ENCODE results near the gene FAH.

The FAH gene

DNA sequence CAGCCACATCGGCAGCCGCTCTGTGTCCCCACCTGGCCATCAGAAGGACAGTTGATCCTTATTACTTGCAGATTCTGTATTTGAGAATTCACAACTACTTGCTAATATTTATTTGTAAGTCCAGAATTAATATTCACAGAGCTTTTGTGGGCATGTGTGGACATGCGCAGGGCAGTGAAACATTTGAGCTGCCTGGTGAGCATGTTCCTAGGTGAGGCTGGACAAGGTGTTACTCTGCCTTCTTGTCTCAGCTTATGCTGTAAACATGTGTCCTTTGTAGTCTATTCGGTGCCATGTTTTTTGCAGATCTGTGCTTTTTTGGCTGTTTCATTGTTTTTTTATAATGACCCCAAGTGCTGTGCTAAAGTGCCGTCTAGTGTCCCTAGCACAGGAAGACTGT, 15.6 kb downstream of the FAH start:
- Histone ChIP-seq H3K27me3 (replicated peaks; ENCODE audit: control insufficient read depth, insufficient read depth, low read length, poor library complexity, severe bottlenecking) (no peaks in the 10 kb centered on the region), H3K9me3 (ENCODE audit: control insufficient read depth, low read length) (no peaks in the 10 kb centered on the region), H3K36me3 (ENCODE audit: control insufficient read depth, insufficient read depth, low read length) (no peaks in the 10 kb centered on the region), H3K4me1 (ENCODE audit: control insufficient read depth, insufficient read depth, low read length, poor library complexity, severe bottlenecking) (no peaks in the 10 kb centered on the region), H3K4me3 (ENCODE audit: insufficient read depth, low read depth, low read length, poor library complexity, severe bottlenecking) (no peak overlapping the region), H3K27ac (ENCODE audit: insufficient read depth, low read length, poor library complexity, severe bottlenecking) (no peak overlapping the region)
- no peak for DNase-seq

DNA sequence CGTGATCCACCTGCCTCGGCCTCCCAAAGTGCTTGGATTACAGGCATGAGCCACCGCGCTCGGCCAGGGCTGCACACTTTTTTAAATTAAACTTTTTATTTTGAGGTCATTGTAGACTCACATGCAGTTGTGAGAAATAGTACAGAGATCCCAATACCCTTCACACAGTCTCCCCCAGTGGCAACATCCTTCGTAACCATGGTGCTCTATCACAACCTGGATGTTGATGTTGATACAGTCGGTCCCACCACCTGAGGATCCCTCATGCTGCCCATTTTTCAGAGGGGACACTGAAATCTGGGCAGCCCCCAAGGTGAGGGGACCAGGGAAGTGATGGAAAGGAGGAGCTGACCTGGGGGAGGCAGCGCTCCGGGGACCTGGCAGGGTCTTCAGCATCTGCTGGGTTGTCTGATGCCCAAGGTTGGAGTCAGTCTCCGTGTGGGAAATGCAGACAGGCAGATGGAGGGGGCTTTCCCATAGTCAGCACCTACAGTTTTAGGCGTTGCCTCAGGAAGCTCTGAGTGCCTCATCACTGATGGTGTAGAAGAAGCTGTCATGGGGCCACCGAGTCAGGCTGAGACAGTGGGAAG, 17.1 kb downstream of the FAH start:
- Histone ChIP-seq H3K9me3 (ENCODE audit: control insufficient read depth, low read length) (no peaks in the 10 kb centered on the region), H3K27ac (ENCODE audit: insufficient read depth, low read length, poor library complexity, severe bottlenecking) (no peak overlapping the region), H3K36me3 (ENCODE audit: control insufficient read depth, insufficient read depth, low read length) (no peaks in the 10 kb centered on the region), H3K4me1 (ENCODE audit: control insufficient read depth, insufficient read depth, low read length, poor library complexity, severe bottlenecking) (no peaks in the 10 kb centered on the region), H3K4me3 (ENCODE audit: insufficient read depth, low read depth, low read length, poor library complexity, severe bottlenecking) (no peak overlapping the region), H3K27me3 (replicated peaks; ENCODE audit: control insufficient read depth, insufficient read depth, low read length, poor library complexity, severe bottlenecking) (no peaks in the 10 kb centered on the region)
- no peak for DNase-seq

DNA sequence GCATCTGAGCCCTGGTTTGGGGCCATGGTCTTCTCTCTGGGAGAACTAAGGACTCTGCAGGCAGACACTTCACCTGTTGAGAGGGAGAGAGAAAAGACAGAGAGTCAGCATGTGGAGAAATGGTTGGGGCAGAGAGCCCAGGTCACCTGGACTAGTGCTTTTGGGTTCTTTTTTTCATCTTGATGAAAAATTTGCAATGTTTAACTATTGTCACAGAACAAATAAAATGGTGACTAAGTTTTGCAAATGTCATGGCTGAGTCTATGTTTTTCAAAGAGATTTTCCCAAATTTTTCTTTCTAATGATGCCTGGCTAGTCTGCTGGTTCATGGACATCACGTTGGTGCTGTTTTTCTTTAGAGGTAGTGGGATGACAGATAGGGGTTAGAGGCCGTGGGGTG, 17.8 kb downstream of the FAH start:
- no peaks in the 10 kb centered on the region for H3K36me3 ChIP-seq (ENCODE audit: control insufficient read depth, insufficient read depth, low read length)
- no peak for DNase-seq

DNA sequence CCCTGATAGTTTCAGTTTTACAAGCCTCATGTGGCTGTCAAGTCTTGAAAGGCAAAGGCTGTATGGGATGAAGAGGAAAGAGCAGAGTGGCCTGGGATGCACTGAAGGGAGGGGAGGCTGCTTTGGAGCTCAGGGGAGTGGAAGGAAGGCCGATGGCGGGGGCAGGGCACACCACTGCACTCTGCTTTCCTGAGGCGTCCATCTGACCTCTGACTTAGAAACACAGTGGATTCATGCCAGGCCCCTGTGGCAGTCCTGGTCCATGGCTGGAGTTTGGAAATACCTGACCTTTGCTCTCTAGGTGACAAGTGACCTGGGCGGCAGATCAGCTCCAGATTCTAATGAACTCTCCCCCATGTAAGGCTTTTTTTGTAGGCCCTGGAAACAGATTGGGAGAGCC, 19.0 kb downstream of the FAH start:
- H3K27me3 ChIP-seq (replicated peaks; ENCODE audit: control insufficient read depth, insufficient read depth, low read length, poor library complexity, severe bottlenecking): no peaks in the 10 kb centered on the region
- H3K9me3 ChIP-seq (ENCODE audit: control insufficient read depth, low read length): no peaks in the 10 kb centered on the region
- no peak overlapping the region for H3K27ac ChIP-seq (ENCODE audit: insufficient read depth, low read length, poor library complexity, severe bottlenecking)
- H3K4me1 ChIP-seq (ENCODE audit: control insufficient read depth, insufficient read depth, low read length, poor library complexity, severe bottlenecking): no peaks in the 10 kb centered on the region
- no peak overlapping the region for H3K4me3 ChIP-seq (ENCODE audit: insufficient read depth, low read depth, low read length, poor library complexity, severe bottlenecking)
- no peak for DNase-seq
- no peaks in the 10 kb centered on the region for H3K36me3 ChIP-seq (ENCODE audit: control insufficient read depth, insufficient read depth, low read length)

More for the DNA sequence above, 17.8 kb downstream of the FAH start:
- Histone ChIP-seq H3K27me3 (replicated peaks; ENCODE audit: control insufficient read depth, insufficient read depth, low read length, poor library complexity, severe bottlenecking) (no peaks in the 10 kb centered on the region), H3K4me1 (ENCODE audit: control insufficient read depth, insufficient read depth, low read length, poor library complexity, severe bottlenecking) (no peaks in the 10 kb centered on the region), H3K9me3 (ENCODE audit: control insufficient read depth, low read length) (no peaks in the 10 kb centered on the region), H3K27ac (ENCODE audit: insufficient read depth, low read length, poor library complexity, severe bottlenecking) (no peak overlapping the region), H3K4me3 (ENCODE audit: insufficient read depth, low read depth, low read length, poor library complexity, severe bottlenecking) (no peak overlapping the region)

DNA sequence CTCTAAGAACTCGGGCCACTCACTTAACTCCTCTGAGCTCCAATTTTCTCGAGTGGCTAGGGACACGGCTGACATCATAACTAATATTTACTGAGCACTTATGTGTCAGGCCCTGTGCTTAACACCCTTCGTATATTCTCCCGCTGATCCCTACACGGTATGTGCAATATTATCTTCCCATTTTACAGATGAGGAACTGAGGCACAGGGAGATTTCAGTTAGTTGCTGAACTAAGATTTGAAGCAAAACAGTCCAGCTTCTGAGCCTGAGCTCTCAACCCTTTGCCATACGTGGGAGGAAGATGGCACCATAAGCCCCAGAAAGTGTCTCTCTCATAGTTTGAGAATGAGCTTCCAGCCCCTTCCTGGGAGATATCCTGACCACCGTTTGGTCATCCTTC, 19.6 kb downstream of the FAH start:
- Histone ChIP-seq H3K27ac (ENCODE audit: insufficient read depth, low read length, poor library complexity, severe bottlenecking) (no peak overlapping the region), H3K4me1 (ENCODE audit: control insufficient read depth, insufficient read depth, low read length, poor library complexity, severe bottlenecking) (no peaks in the 10 kb centered on the region), H3K4me3 (ENCODE audit: insufficient read depth, low read depth, low read length, poor library complexity, severe bottlenecking) (no peak overlapping the region), H3K36me3 (ENCODE audit: control insufficient read depth, insufficient read depth, low read length) (no peaks in the 10 kb centered on the region), H3K9me3 (ENCODE audit: control insufficient read depth, low read length) (no peaks in the 10 kb centered on the region), H3K27me3 (replicated peaks; ENCODE audit: control insufficient read depth, insufficient read depth, low read length, poor library complexity, severe bottlenecking) (no peaks in the 10 kb centered on the region)
- no peak for DNase-seq

DNA sequence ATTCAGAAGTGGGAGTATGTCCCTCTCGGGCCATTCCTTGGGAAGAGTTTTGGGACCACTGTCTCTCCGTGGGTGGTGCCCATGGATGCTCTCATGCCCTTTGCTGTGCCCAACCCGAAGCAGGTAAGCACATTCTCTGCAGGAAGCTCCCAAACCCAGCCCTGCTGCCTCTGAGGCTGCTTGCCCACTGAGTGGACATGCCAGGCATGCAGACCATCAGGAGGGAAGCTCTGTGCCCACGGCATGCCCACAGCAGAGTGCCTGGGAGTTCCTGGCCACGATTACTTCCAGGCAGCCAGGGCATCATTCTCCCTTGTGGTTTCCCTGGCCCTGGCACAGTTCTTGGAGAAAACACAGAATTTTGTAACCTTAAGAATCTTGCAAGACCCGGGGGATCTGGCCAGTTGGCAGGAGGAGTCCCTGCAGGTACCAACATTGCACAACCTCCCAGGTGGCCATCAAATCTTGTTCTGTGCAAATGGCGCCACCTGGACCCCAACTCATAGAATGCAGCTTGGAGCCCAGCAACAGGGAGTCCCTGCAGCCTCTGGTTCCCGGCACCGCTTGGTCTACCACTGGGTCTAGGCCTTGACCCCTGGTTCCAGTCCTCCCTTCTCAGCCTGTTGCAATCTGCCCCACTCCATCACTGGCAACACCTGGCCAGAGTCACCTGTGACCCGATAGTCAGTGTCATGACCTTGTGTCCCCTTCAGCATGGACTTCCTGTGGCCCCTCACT, 20.4 kb downstream of the FAH start:
- DNase-seq: peak; percentile 18 to 39 (median 25)
- no peak overlapping the region for H3K4me3 ChIP-seq (ENCODE audit: insufficient read depth, low read depth, low read length, poor library complexity, severe bottlenecking)
- no peaks in the 10 kb centered on the region for H3K9me3 ChIP-seq (ENCODE audit: control insufficient read depth, low read length)
- no peak overlapping the region for H3K27ac ChIP-seq (ENCODE audit: insufficient read depth, low read length, poor library complexity, severe bottlenecking)
- no peaks in the 10 kb centered on the region for H3K27me3 ChIP-seq (replicated peaks; ENCODE audit: control insufficient read depth, insufficient read depth, low read length, poor library complexity, severe bottlenecking)
- no peaks in the 10 kb centered on the region for H3K4me1 ChIP-seq (ENCODE audit: control insufficient read depth, insufficient read depth, low read length, poor library complexity, severe bottlenecking)
- no peaks in the 10 kb centered on the region for H3K36me3 ChIP-seq (ENCODE audit: control insufficient read depth, insufficient read depth, low read length)

DNA sequence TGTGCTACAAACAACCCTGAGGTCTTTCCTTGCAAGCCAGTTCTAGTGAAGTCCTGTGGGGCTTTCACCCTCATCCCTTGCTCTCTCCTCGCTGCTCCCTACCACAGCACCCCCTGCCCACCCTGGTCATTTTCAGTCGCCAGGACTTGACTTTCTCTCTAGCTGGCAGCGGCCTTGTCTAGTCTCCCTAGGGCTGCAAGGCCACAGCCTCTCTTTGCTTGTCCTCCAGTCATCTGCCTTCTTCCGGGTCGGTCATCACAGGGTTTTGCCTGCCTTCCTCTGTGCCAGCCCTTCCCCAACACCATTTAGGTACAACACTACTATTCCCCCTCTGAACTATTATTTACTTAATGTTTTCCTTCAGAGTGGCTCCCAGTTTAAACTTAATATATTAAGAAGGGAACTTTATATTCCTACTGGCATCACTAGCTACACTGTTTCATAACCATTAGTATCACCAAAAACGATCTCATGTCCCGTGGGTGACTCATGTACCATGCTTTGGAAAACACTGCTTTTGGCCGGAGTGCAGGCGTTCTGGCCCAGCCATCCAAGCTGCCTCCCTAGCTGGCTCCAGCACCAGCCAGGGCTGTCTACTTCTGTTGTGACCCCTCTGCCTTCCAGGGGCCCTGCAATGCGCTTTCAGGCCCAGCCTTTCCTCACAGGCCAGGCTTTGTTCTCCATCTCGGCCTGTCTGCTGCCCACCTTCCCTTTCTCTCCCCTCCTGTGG, 21.4 kb downstream of the FAH start:
- no peaks in the 10 kb centered on the region for H3K36me3 ChIP-seq (ENCODE audit: control insufficient read depth, insufficient read depth, low read length)
- no peak for DNase-seq
- no peaks in the 10 kb centered on the region for H3K9me3 ChIP-seq (ENCODE audit: control insufficient read depth, low read length)
- no peaks in the 10 kb centered on the region for H3K27me3 ChIP-seq (replicated peaks; ENCODE audit: control insufficient read depth, insufficient read depth, low read length, poor library complexity, severe bottlenecking)
- no peak overlapping the region for H3K4me3 ChIP-seq (ENCODE audit: insufficient read depth, low read depth, low read length, poor library complexity, severe bottlenecking)
- H3K4me1 ChIP-seq (ENCODE audit: control insufficient read depth, insufficient read depth, low read length, poor library complexity, severe bottlenecking): no peaks in the 10 kb centered on the region
- no peak overlapping the region for H3K27ac ChIP-seq (ENCODE audit: insufficient read depth, low read length, poor library complexity, severe bottlenecking)

DNA sequence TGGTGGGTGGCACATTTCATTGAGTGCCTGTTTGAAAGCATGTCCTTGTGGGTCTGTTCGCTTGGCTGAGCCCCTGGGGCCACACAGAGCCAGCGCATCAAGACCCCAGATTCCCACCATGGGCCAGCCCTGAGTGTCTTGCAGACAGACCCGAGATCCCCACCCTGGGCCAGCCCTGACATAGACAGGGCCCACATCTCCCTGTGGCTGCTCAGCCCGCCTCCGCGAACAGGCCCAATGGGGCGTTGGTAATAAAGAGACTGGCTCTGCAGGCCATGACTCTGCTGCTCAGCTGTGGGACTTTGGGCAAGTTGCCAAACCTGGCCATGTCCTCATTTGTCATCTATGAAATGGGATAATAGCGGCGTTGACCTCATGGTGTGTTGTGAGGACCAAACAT, 22.6 kb downstream of the FAH start:
- H3K4me3 ChIP-seq (ENCODE audit: insufficient read depth, low read depth, low read length, poor library complexity, severe bottlenecking): no peak overlapping the region
- H3K36me3 ChIP-seq (ENCODE audit: control insufficient read depth, insufficient read depth, low read length): no peaks in the 10 kb centered on the region
- no peaks in the 10 kb centered on the region for H3K27me3 ChIP-seq (replicated peaks; ENCODE audit: control insufficient read depth, insufficient read depth, low read length, poor library complexity, severe bottlenecking)
- no peaks in the 10 kb centered on the region for H3K4me1 ChIP-seq (ENCODE audit: control insufficient read depth, insufficient read depth, low read length, poor library complexity, severe bottlenecking)
- no peak for DNase-seq
- no peak overlapping the region for H3K27ac ChIP-seq (ENCODE audit: insufficient read depth, low read length, poor library complexity, severe bottlenecking)
- H3K9me3 ChIP-seq (ENCODE audit: control insufficient read depth, low read length): no peaks in the 10 kb centered on the region

DNA sequence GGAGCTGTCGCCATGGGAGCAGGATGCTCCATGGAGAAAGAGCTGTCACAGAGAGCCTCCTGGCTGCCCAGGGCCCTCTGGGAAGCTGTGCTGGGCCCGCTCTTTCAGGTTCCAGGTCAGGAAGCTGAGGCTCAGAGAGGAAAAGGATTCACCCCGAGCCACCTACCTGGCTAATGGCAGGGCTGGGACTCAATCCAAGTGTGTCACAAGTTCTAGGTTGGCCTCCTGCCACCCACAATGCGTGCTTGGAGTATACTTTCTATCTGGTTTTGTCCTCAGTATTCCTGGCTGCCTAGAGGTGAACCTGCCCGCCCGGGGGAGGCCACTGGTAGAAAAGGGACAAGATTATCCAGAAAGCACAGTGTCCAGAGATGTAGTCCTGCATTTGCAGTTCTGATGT, 23.6 kb downstream of the FAH start:
- no peak overlapping the region for H3K27ac ChIP-seq (ENCODE audit: insufficient read depth, low read length, poor library complexity, severe bottlenecking)
- H3K4me1 ChIP-seq (ENCODE audit: control insufficient read depth, insufficient read depth, low read length, poor library complexity, severe bottlenecking): no peaks in the 10 kb centered on the region
- H3K9me3 ChIP-seq (ENCODE audit: control insufficient read depth, low read length): no peaks in the 10 kb centered on the region
- no peaks in the 10 kb centered on the region for H3K36me3 ChIP-seq (ENCODE audit: control insufficient read depth, insufficient read depth, low read length)
- no peaks in the 10 kb centered on the region for H3K27me3 ChIP-seq (replicated peaks; ENCODE audit: control insufficient read depth, insufficient read depth, low read length, poor library complexity, severe bottlenecking)
- DNase-seq: no peak
- no peak overlapping the region for H3K4me3 ChIP-seq (ENCODE audit: insufficient read depth, low read depth, low read length, poor library complexity, severe bottlenecking)

DNA sequence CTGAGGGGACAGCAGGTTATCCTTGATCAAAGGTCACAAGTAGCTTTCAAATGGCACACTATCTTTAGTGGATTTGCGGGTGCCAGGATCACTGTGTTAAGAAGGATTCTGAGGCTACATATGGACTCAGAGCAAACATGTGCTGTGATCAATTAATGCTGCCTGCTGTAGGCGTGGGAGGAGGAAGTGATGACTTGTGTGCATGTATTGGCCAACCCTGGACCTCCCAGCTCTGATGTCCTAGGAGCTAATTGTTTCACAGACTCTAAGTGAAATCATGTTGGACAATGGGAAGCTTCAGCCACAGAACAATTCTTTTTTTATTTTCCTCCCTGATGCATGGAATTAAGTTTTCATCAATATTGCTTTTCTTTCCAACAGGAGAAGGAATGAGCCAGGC, 24.4 kb downstream of the FAH start:
- no peaks in the 10 kb centered on the region for H3K4me1 ChIP-seq (ENCODE audit: control insufficient read depth, insufficient read depth, low read length, poor library complexity, severe bottlenecking)
- no peaks in the 10 kb centered on the region for H3K36me3 ChIP-seq (ENCODE audit: control insufficient read depth, insufficient read depth, low read length)
- no peak overlapping the region for H3K27ac ChIP-seq (ENCODE audit: insufficient read depth, low read length, poor library complexity, severe bottlenecking)
- no peaks in the 10 kb centered on the region for H3K27me3 ChIP-seq (replicated peaks; ENCODE audit: control insufficient read depth, insufficient read depth, low read length, poor library complexity, severe bottlenecking)
- no peak overlapping the region for H3K4me3 ChIP-seq (ENCODE audit: insufficient read depth, low read depth, low read length, poor library complexity, severe bottlenecking)
- H3K9me3 ChIP-seq (ENCODE audit: control insufficient read depth, low read length): no peaks in the 10 kb centered on the region
- DNase-seq: no peak

Measured in effector memory CD4-positive, alpha-beta T cell (primary cell).